Endothelial cell of umbilical vein (primary cell): ENCODE results near the gene CSAG3. TPM values are rescaled to one million over a fixed set of nuclear protein-coding genes. Genes with fewer than 3 reads are reported as not detected.
"Not testable (repeated sequence)": the region's sequence is repeated elsewhere in the genome, so short reads cannot be mapped to it uniquely, and the experiment has no call there.

Source experiments
- BruUV-seq: library from RNA; stranded (reverse); fragments of 400-500 nt; replicated peaks from 2 replicates; lab custom pipeline; 2021; lab: Mats Ljungman, UMichigan
- CTCF ChIA-PET: fragments of 300-600, 350-600 bp; sonication (Branson Sonifier 250); formaldehyde crosslinking; loops from one replicate; lab custom pipeline; 2021; ENCODE audit warnings: antibody characterized with exemption, inconsistent platforms; lab: Charles Lee
- POLR2A ChIA-PET: fragments of 300-600, 350-600 bp; sonication (Branson Sonifier 250); formaldehyde crosslinking; loops from one replicate; lab custom pipeline; 2021; ENCODE audit warnings: antibody characterized with exemption, inconsistent platforms; lab: Charles Lee
- DNase-seq: peaks from one replicate; pipeline ENCODE4 v3.0.0-alpha.2; 2011; ENCODE audit warnings: low read depth, low spot score
- FAIRE-seq: peaks from 2 replicates; lab custom pipeline; 2011; peaks lifted over from hg19 to GRCh38; lab: Jason Lieb, UNC
- H2AFZ ChIP-seq: 2 replicates; pipeline ENCODE4 v1.6.0; 2012; ENCODE audit warnings: low read depth, low read length, control low read depth, inconsistent platforms
- H3K27ac ChIP-seq: 2 replicates; pipeline ENCODE4 v1.5.1; 2011; ENCODE audit warnings: low read depth, mild to moderate bottlenecking, control low read depth, low read length, moderate library complexity; ENCODE audit not compliant: insufficient read depth
- H3K27me3 ChIP-seq, 2 experiments: 2 replicates each; pipeline versions ENCODE4 v1.6.0 to v1.6.1; 2011; ENCODE audit warnings: low read length in 2 of 2, mixed read lengths in 1 of 2; ENCODE audit not compliant: control insufficient read depth in 2 of 2, insufficient read depth in 2 of 2
- H3K36me3 ChIP-seq, 2 experiments: 2 replicates in 1 of 2; 3 replicates in 1 of 2; pipeline ENCODE4 v1.5.1; 2011; ENCODE audit warnings: low read length in 2 of 2, mild to moderate bottlenecking in 1 of 2, moderate library complexity in 1 of 2; ENCODE audit not compliant: control insufficient read depth in 2 of 2, insufficient read depth in 2 of 2; ENCODE audit errors: extremely low read depth in 1 of 2
- H3K4me1 ChIP-seq: 3 replicates; pipeline ENCODE4 v1.5.1; 2011; ENCODE audit warnings: mild to moderate bottlenecking, low read length; ENCODE audit not compliant: control insufficient read depth, insufficient read depth; ENCODE audit errors: extremely low read depth
- H3K4me2 ChIP-seq: 2 replicates; pipeline ENCODE4 v1.6.1; 2011; ENCODE audit warnings: low read length, control low read depth, mixed read lengths; ENCODE audit not compliant: insufficient read depth
- H3K4me3 ChIP-seq, 3 experiments: fragments of 200-600 bp in 1 of 3; sonication (generic), shearing (Covaris generic) in 1 of 3; replicated peaks in 1 of 3; 2 replicates each; pipeline ENCODE4 v1.5.1; 2011 to 2016; ENCODE audit warnings: control low read depth in 3 of 3, low read length in 3 of 3, mild to moderate bottlenecking in 2 of 3, inconsistent platforms in 1 of 3, low read depth in 1 of 3, moderate library complexity in 1 of 3; ENCODE audit not compliant: insufficient read depth in 1 of 3
- H3K79me2 ChIP-seq: 2 replicates; pipeline ENCODE4 v1.6.0; 2012; ENCODE audit warnings: low read length, inconsistent platforms; ENCODE audit not compliant: control insufficient read depth, insufficient read depth
- H3K9ac ChIP-seq: replicated peaks from 2 replicates; pipeline ENCODE3; 2011; ENCODE audit warnings: low read length, control low read depth; ENCODE audit not compliant: insufficient read depth; ENCODE audit errors: extremely low read depth
- H3K9me1 ChIP-seq: replicated peaks from 3 replicates; pipeline ENCODE4 v1.6.0; 2011; ENCODE audit warnings: mild to moderate bottlenecking, low read length; ENCODE audit not compliant: control insufficient read depth, insufficient read depth; ENCODE audit errors: extremely low read depth
- H3K9me3 ChIP-seq: replicated peaks from 2 replicates; pipeline ENCODE4 v1.5.1; 2012; ENCODE audit warnings: low read length, inconsistent platforms; ENCODE audit not compliant: control insufficient read depth, insufficient read depth
- H4K20me1 ChIP-seq: replicated peaks from 2 replicates; pipeline ENCODE3; 2011; ENCODE audit warnings: mild to moderate bottlenecking, low read length; ENCODE audit not compliant: control insufficient read depth, insufficient read depth; ENCODE audit errors: extremely low read depth
- CTCF ChIP-seq, 2 donors: IDR thresholded peaks; 1 replicate in 1 of 2; 2 replicates in 1 of 2; pipeline ENCODE4 v1.5.1; 2011; ENCODE audit warnings: low read length in 2 of 2, mild to moderate bottlenecking in 2 of 2, moderate library complexity in 2 of 2, control low read depth in 1 of 2, inconsistent platforms in 1 of 2, low read depth in 1 of 2; ENCODE audit not compliant: insufficient read depth in 1 of 2; ENCODE audit errors: extremely low read depth in 1 of 2
- EZH2 ChIP-seq: IDR thresholded peaks from 2 replicates; pipeline ENCODE4 v1.6.1; 2012; ENCODE audit warnings: borderline replicate concordance, low read depth, mild to moderate bottlenecking, moderate library complexity, low read length, inconsistent platforms; ENCODE audit not compliant: severe bottlenecking
- FOS ChIP-seq: IDR thresholded peaks from 2 replicates; pipeline ENCODE4 v1.6.1; 2011; ENCODE audit warnings: mild to moderate bottlenecking, low read length, moderate library complexity, borderline replicate concordance; ENCODE audit not compliant: insufficient read depth
- GATA2 ChIP-seq: IDR thresholded peaks from 2 replicates; pipeline ENCODE4 v1.7.0; 2011; ENCODE audit warnings: low read depth, mild to moderate bottlenecking, moderate library complexity, mixed read lengths, low read length; ENCODE audit not compliant: insufficient read length, insufficient read depth
- JUN ChIP-seq: IDR thresholded peaks from 2 replicates; pipeline ENCODE4 v1.6.1; 2011; ENCODE audit warnings: borderline replicate concordance, low read depth; ENCODE audit not compliant: insufficient read length, insufficient read depth
- MAX ChIP-seq: IDR thresholded peaks from 2 replicates; pipeline ENCODE4 v1.6.1; 2011; ENCODE audit not compliant: insufficient read depth, insufficient read length
- MYC ChIP-seq: IDR thresholded peaks from one replicate; pipeline ENCODE4 v1.6.1; 2011; ENCODE audit warnings: mild to moderate bottlenecking, low read depth, low read length
- POLR2A ChIP-seq: IDR thresholded peaks from 2 replicates; pipeline ENCODE4 v1.6.1; 2012; ENCODE audit warnings: low read depth, mild to moderate bottlenecking, control low read depth, low read length
- POLR2AphosphoS5 ChIP-seq: IDR thresholded peaks from 2 replicates; pipeline ENCODE4 v1.6.1; 2012; ENCODE audit warnings: low read depth, mild to moderate bottlenecking, control low read depth, low read length, moderate library complexity; ENCODE audit not compliant: insufficient read depth
- dilution Hi-C: fragments of 300-500 bp; cut with MboI; formaldehyde crosslinking; loops from one replicate; pipeline ENCODE4 v1.15.0; 2019; ENCODE audit warnings: low sequenced_read_pairs; ENCODE audit not compliant: extremely low pct_ligation_motif_present
- intact Hi-C: fragments of 100-400 bp; cut with micrococcal nuclease; formaldehyde crosslinking; loops from one replicate; pipeline ENCODE4 v1.10.0; 2022
- polyA plus RNA-seq, 4 experiments: library from polyadenylated mRNA; depleted of rRNA in 3 of 4; stranded (reverse) in 3 of 4; unstranded in 1 of 4; fragments of >200 nt; gene quantifications; 2 replicates each; pipeline versions ENCODE4 v1.2.1 to v1.2.3, GENCODE V29; 2011 to 2012; ENCODE audit warnings: missing spikeins in 1 of 4
- total RNA-seq: library from RNA; stranded (reverse); gene quantifications from 2 replicates; pipeline ENCODE4 v1.2.3, GENCODE V29; 2021

CSAG3 gene
- total and polyA plus RNA-seq, 2 donors (not counting 3 experiments of a cell fraction or from before 2014, with no cell fraction given), result not detected

- ChIA-PET POLR2A (no interaction called here), CTCF (no interaction called here)
- Histone ChIP-seq H3K9me3 (no peaks in the 10 kb centered on the region), H3K4me2 (no peak within 1 kb of the TSS), H4K20me1 (no peaks in the 10 kb centered on the region), H3K4me3 (no peak within 1 kb of the TSS), H3K27me3 (no peaks in the 10 kb centered on the region), H3K36me3 (no peaks in the 10 kb centered on the region), H2AFZ (no peak within 1 kb of the TSS), H3K4me1 (no peaks in the 10 kb centered on the region), H3K27ac (no peak within 1 kb of the TSS), H3K79me2 (no peaks in the 10 kb centered on the region), H3K9me1 (no peaks in the 10 kb centered on the region), H3K9ac (no peak within 1 kb of the TSS)
- dilution Hi-C loops (no loop called here), intact Hi-C loops (no loop called here)
- TF ChIP-seq JUN, result no peak
- TF ChIP-seq FOS, result no peak
- no peak for TF ChIP-seq POLR2AphosphoS5
- no peak for TF ChIP-seq GATA2
- no peak for TF ChIP-seq MYC
- TF ChIP-seq MAX, result no peak
- no peak for TF ChIP-seq POLR2A
- TF ChIP-seq EZH2, result no peak
- TF ChIP-seq CTCF (IDR thresholded peaks at IDR 0.05; ENCODE audit: extremely low read depth in 1 of 2, insufficient read depth in 1 of 2, low read depth in 1 of 2, low read length in 2 of 2), result no peak
- no TSS peak for BruUV-seq
- FAIRE-seq, result no peak
- DNase-seq, result no peak
These were observed 25.6 kb upstream of the CSAG3 start, which contains the start of the genes CSAG1 and MAGEA12 for GRCh38 chrX:152733261-152733975. Gene CSAG1 (minus strand): TSS chrX:152733721. CDS start chrX:152732460, 1,261 bp downstream. Gene MAGEA12 (plus strand): TSS chrX:152733757. CDS start chrX:152736162, 2,405 bp downstream.

GRCh38 chrX:152734143-152734858 lies 24.7 kb upstream of the CSAG3 start:
- dilution Hi-C loops, H3K9me3 ChIP-seq, H3K27me3 ChIP-seq, FAIRE-seq, intact Hi-C loops, H3K4me2 ChIP-seq, H3K4me1 ChIP-seq, H4K20me1 ChIP-seq, POLR2A ChIA-PET, H3K9me1 ChIP-seq, BruUV-seq, H3K4me3 ChIP-seq, H3K9ac ChIP-seq, DNase-seq, H3K27ac ChIP-seq, H2AFZ ChIP-seq, CTCF ChIA-PET, H3K36me3 ChIP-seq, H3K79me2 ChIP-seq: not testable (repeated sequence)
